Lung (tissue), 12 donors: ENCODE measurements around the gene PRKAG1. TPM values are rescaled to one million over a fixed set of nuclear protein-coding genes. Genes with fewer than 3 reads are reported as not detected.

ENCODE experiments used
- ATAC-seq: fragments of 200-7000 bp; cut with Tn5 transposase; one replicate; pipeline ENCODE4 v1.9.1; 2020; ENCODE audit warnings: moderate number of reproducible peaks; ENCODE audit not compliant: insufficient read depth, low FRiP score
- DNase-seq, 3 donors: peaks; one replicate each; pipeline ENCODE4 v3.0.0-alpha.2; 2013 to 2017
- H3K27ac ChIP-seq, 2 donors: one replicate each; pipeline ENCODE4 v1.5.1; 2013; ENCODE audit warnings: mild to moderate bottlenecking in 2 of 2, moderate library complexity in 2 of 2, control low read depth in 1 of 2, inconsistent platforms in 1 of 2, low read depth in 1 of 2, low read length in 1 of 2
- H3K27me3 ChIP-seq, 3 donors: one replicate each; pipeline ENCODE4 v1.5.1; 2013; ENCODE audit warnings: low read length in 2 of 3; ENCODE audit not compliant: control insufficient read depth in 3 of 3, insufficient read depth in 3 of 3
- H3K36me3 ChIP-seq, 4 donors: one replicate each; pipeline ENCODE4 v1.5.1; 2013; ENCODE audit warnings: low read length in 4 of 4, mild to moderate bottlenecking in 1 of 4, moderate library complexity in 1 of 4; ENCODE audit not compliant: control insufficient read depth in 4 of 4, insufficient read depth in 4 of 4
- H3K4me1 ChIP-seq, 5 donors: one replicate each; pipeline ENCODE4 v1.5.1; 2013; ENCODE audit warnings: low read length in 5 of 5, mild to moderate bottlenecking in 2 of 5, moderate library complexity in 1 of 5; ENCODE audit not compliant: control insufficient read depth in 5 of 5, insufficient read depth in 5 of 5
- H3K4me3 ChIP-seq: one replicate; pipeline ENCODE4 v1.5.1; 2013; ENCODE audit warnings: mild to moderate bottlenecking, control low read depth, moderate library complexity
- H3K9ac ChIP-seq, 2 donors: one replicate each; pipeline ENCODE4 v1.5.1; 2013; ENCODE audit warnings: low read length in 2 of 2, control low read depth in 1 of 2; ENCODE audit not compliant: insufficient read depth in 1 of 2
- H3K9me3 ChIP-seq, 4 donors: one replicate each; pipeline ENCODE4 v1.5.1; 2013; ENCODE audit warnings: low read length in 3 of 4, mild to moderate bottlenecking in 1 of 4, moderate library complexity in 1 of 4; ENCODE audit not compliant: control insufficient read depth in 4 of 4, insufficient read depth in 3 of 4
- CTCF ChIP-seq: IDR thresholded peaks from 2 replicates; pipeline ENCODE4 v1.5.1; 2012; ENCODE audit warnings: mild to moderate bottlenecking; ENCODE audit errors: control extremely low read depth, extremely low read depth
- WGBS, 2 donors: extraction: QIAGEN DNeasy Blood & Tissue Kit; methylation state at CpG; one replicate each; pipeline ENCODE4 v1.1.7; 2013; 5-methylcytosine and 5-hydroxymethylcytosine counted together
- polyA plus RNA-seq, 2 donors: library from polyadenylated mRNA; stranded (reverse); fragments of 200-250 nt; gene quantifications; one replicate each; pipeline ENCODE4 v1.2.1, GENCODE V29; 2013
- total RNA-seq, 2 donors: library from RNA; depleted of rRNA in 1 of 2; stranded (reverse); fragments of >200 nt in 1 of 2; gene quantifications; one replicate each; pipeline ENCODE4 v1.2.1, GENCODE V29; 2014 to 2021
- donor health status: control.
- donor health status: control.
- donor health status: Bipolar disorder and iron deficiency.
- donor health status: healthy.
- donor health status: DM: yes; HTN: yes; CAD: no.

Gene PRKAG1
- total and polyA plus RNA-seq, 4 donors: 33.1 to 54.5 (median 49.6) TPM

DNA sequence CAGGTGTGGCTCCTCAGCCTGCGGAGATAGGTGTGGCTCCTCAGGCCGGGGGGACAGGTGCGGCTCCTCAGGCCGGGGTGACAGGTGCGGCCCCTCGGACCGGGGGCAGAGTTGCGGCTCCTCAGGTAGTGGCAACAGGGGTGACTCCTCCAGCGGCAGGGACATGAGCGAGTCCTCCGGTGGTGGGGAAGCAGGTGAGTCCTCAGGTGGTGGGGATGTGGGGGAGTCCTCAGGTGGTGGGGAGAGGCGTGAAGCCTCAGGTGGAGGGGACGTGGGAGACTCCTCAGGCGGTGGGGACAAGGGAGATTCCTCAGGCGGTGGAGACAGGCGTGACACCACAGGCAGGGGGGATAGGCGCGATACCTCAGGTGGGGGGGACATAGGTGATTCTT lies 32.8 kb upstream of the PRKAG1 start:
- no peak for DNase-seq
- no peak for TF ChIP-seq CTCF
- Histone ChIP-seq H3K4me3 (no peak overlapping the region), H3K9ac (no peak overlapping the region), H3K36me3 (peaks cover 33 to 75% (median 53%) of the 10 kb centered on the region in 4 donors), H3K27me3 (no peaks in the 10 kb centered on the region), H3K9me3 (no peaks in the 10 kb centered on the region), H3K4me1 (peaks cover 0 to 13% (median 5%) of the 10 kb centered on the region in 5 donors), H3K27ac (no peak overlapping the region)
- ATAC-seq: no peak
- 96 to 99% methylated on average over 17 to 18 of the region's 18 CpGs for WGBS, 2 donors

- TF ChIP-seq CTCF: no peak
- Histone ChIP-seq H3K27me3 (no peaks in the 10 kb centered on the region), H3K4me1 (peaks cover 0 to 7% (median under 1%) of the 10 kb centered on the region in 5 donors), H3K9ac (no peak overlapping the region), H3K27ac (no peak overlapping the region), H3K4me3 (no peak overlapping the region), H3K9me3 (no peaks in the 10 kb centered on the region), H3K36me3 (peaks cover 33 to 81% (median 59%) of the 10 kb centered on the region in 4 donors)
- DNase-seq (no peak), ATAC-seq (no peak)
- 95 to 98% methylated on average over 13 of the region's 13 CpGs for WGBS, 2 donors
Measured at GRCh38 chr12:49050507-49051372, 32.2 kb upstream of the PRKAG1 start.

- no peak overlapping the region for H3K9ac ChIP-seq
- TF ChIP-seq CTCF: no peak
- H3K9me3 ChIP-seq: no peaks in the 10 kb centered on the region
- no peak overlapping the region for H3K27ac ChIP-seq
- DNase-seq (no peak), ATAC-seq (no peak)
- no peak overlapping the region for H3K4me3 ChIP-seq
- WGBS, 2 donors: 91 to 95% methylated on average over 20 of the region's 20 CpGs
- no peaks in the 10 kb centered on the region for H3K27me3 ChIP-seq
- H3K36me3 ChIP-seq: peaks cover 35 to 87% (median 61%) of the 10 kb centered on the region in 4 donors
- no peaks in the 10 kb centered on the region for H3K4me1 ChIP-seq
Measured at GRCh38 chr12:49049566-49050224, 31.1 kb upstream of the PRKAG1 start.
